Measurements from ENCODE around the gene IQCH.
"Not testable (repeated sequence)": the region's sequence is repeated elsewhere in the genome, so short reads cannot be mapped to it uniquely, and the experiment has no call there.

Gene IQCH

GRCh38 chr15:67436351-67437250 is 182.0 kb downstream of the IQCH start:
- not testable (repeated sequence) for H3K9ac ChIP-seq (ENCODE audit: low read depth, low read length); H3K9me3 ChIP-seq (ENCODE audit: control insufficient read depth, insufficient read depth, low read length); H3K4me3 ChIP-seq (ENCODE audit: low read depth, low read length); H3K36me3 ChIP-seq (ENCODE audit: control insufficient read depth, insufficient read depth, low read length); H3K4me1 ChIP-seq (ENCODE audit: control insufficient read depth, insufficient read depth, low read length); H3K27me3 ChIP-seq (ENCODE audit: control insufficient read depth, insufficient read depth, low read length)

GRCh38 chr15:67444100-67444499 is 189.5 kb downstream of the IQCH start:
- H3K4me1 ChIP-seq (ENCODE audit: control insufficient read depth, insufficient read depth, low read length), result no peaks in the 10 kb centered on the region
- H3K4me3 ChIP-seq (ENCODE audit: low read depth, low read length), result no peak overlapping the region
- no peaks in the 10 kb centered on the region for H3K9me3 ChIP-seq (ENCODE audit: control insufficient read depth, insufficient read depth, low read length)
- H3K27me3 ChIP-seq (ENCODE audit: control insufficient read depth, insufficient read depth, low read length), result no peaks in the 10 kb centered on the region
- no peak overlapping the region for H3K9ac ChIP-seq (ENCODE audit: low read depth, low read length)
- no peaks in the 10 kb centered on the region for H3K36me3 ChIP-seq (ENCODE audit: control insufficient read depth, insufficient read depth, low read length)

- H3K27me3 ChIP-seq (ENCODE audit: control insufficient read depth, insufficient read depth, low read length), result no peaks in the 10 kb centered on the region
- no peak overlapping the region for H3K9ac ChIP-seq (ENCODE audit: low read depth, low read length)
- H3K9me3 ChIP-seq (ENCODE audit: control insufficient read depth, insufficient read depth, low read length), result no peaks in the 10 kb centered on the region
- no peak overlapping the region for H3K4me3 ChIP-seq (ENCODE audit: low read depth, low read length)
- no peaks in the 10 kb centered on the region for H3K36me3 ChIP-seq (ENCODE audit: control insufficient read depth, insufficient read depth, low read length)
- H3K4me1 ChIP-seq (ENCODE audit: control insufficient read depth, insufficient read depth, low read length), result no peaks in the 10 kb centered on the region
Measured at GRCh38 chr15:67446449-67446848, 191.9 kb downstream of the IQCH start.

DNA sequence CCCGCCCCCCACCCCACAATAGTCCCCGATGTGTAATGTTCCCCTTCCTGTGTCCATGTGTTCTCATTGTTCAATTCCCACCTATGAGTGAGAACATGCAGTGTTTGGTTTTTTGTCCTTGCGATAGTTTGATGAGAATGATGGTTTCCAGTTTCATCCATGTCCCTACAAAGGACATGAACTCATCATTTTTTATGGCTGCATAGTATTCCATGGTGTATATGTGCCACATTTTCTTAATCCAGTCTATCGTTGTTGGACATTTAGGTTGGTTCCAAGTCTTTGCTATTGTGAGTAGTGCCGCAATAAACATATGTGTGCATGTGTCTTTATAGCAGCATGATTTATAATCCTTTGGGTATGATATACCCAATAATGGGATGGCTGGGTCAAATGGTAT is 193.8 kb downstream of the IQCH start:
- not testable (repeated sequence) for H3K36me3 ChIP-seq (ENCODE audit: control insufficient read depth, insufficient read depth, low read length); H3K27me3 ChIP-seq (ENCODE audit: control insufficient read depth, insufficient read depth, low read length); H3K4me1 ChIP-seq (ENCODE audit: control insufficient read depth, insufficient read depth, low read length); H3K9me3 ChIP-seq (ENCODE audit: control insufficient read depth, insufficient read depth, low read length); H3K4me3 ChIP-seq (ENCODE audit: low read depth, low read length); H3K9ac ChIP-seq (ENCODE audit: low read depth, low read length)

GRCh38 chr15:67453703-67454102 is 199.1 kb downstream of the IQCH start:
- H3K4me3 ChIP-seq (ENCODE audit: low read depth, low read length); H3K4me1 ChIP-seq (ENCODE audit: control insufficient read depth, insufficient read depth, low read length); H3K9ac ChIP-seq (ENCODE audit: low read depth, low read length); H3K9me3 ChIP-seq (ENCODE audit: control insufficient read depth, insufficient read depth, low read length); H3K27me3 ChIP-seq (ENCODE audit: control insufficient read depth, insufficient read depth, low read length); H3K36me3 ChIP-seq (ENCODE audit: control insufficient read depth, insufficient read depth, low read length): not testable (repeated sequence)

GRCh38 chr15:67456677-67457529 is 202.3 kb downstream of the IQCH start:
- no peaks in the 10 kb centered on the region for H3K36me3 ChIP-seq (ENCODE audit: control insufficient read depth, insufficient read depth, low read length)
- no peaks in the 10 kb centered on the region for H3K9me3 ChIP-seq (ENCODE audit: control insufficient read depth, insufficient read depth, low read length)
- no peaks in the 10 kb centered on the region for H3K27me3 ChIP-seq (ENCODE audit: control insufficient read depth, insufficient read depth, low read length)
- peaks cover 3% of the 10 kb centered on the region for H3K4me1 ChIP-seq (ENCODE audit: control insufficient read depth, insufficient read depth, low read length)
- no peak overlapping the region for H3K9ac ChIP-seq (ENCODE audit: low read depth, low read length)
- no peak overlapping the region for H3K4me3 ChIP-seq (ENCODE audit: low read depth, low read length)

GRCh38 chr15:67458331-67459029 is 203.9 kb downstream of the IQCH start:
- H3K27me3 ChIP-seq (ENCODE audit: control insufficient read depth, insufficient read depth, low read length), result no peaks in the 10 kb centered on the region
- no peaks in the 10 kb centered on the region for H3K9me3 ChIP-seq (ENCODE audit: control insufficient read depth, insufficient read depth, low read length)
- H3K9ac ChIP-seq (ENCODE audit: low read depth, low read length), result no peak overlapping the region
- H3K4me1 ChIP-seq (ENCODE audit: control insufficient read depth, insufficient read depth, low read length), result peaks cover 3% of the 10 kb centered on the region
- H3K36me3 ChIP-seq (ENCODE audit: control insufficient read depth, insufficient read depth, low read length), result no peaks in the 10 kb centered on the region
- no peak overlapping the region for H3K4me3 ChIP-seq (ENCODE audit: low read depth, low read length)

DNA sequence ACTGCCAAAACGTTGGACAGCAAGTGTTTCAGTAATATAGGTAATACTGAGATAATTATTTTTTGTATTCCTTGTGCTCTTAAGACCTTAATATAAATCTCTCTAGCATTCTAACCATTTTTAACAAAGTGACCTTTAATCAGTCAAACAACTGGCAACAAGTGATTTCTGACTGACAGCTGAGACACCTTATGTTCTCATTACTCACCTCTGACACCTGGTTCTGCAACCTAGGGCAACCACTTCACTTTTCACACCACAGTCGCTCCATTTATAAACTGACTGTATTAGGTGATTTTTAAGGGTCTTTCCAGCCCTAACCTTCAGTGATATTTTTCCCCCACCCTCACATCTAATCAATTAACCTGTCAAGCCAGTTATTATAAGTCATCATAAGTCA is 205.9 kb downstream of the IQCH start:
- Histone ChIP-seq H3K27me3 (ENCODE audit: control insufficient read depth, insufficient read depth, low read length) (no peaks in the 10 kb centered on the region), H3K4me1 (ENCODE audit: control insufficient read depth, insufficient read depth, low read length) (peaks cover 3% of the 10 kb centered on the region), H3K4me3 (ENCODE audit: low read depth, low read length) (no peak overlapping the region), H3K9me3 (ENCODE audit: control insufficient read depth, insufficient read depth, low read length) (no peaks in the 10 kb centered on the region), H3K9ac (ENCODE audit: low read depth, low read length) (no peak overlapping the region), H3K36me3 (ENCODE audit: control insufficient read depth, insufficient read depth, low read length) (no peaks in the 10 kb centered on the region)

DNA sequence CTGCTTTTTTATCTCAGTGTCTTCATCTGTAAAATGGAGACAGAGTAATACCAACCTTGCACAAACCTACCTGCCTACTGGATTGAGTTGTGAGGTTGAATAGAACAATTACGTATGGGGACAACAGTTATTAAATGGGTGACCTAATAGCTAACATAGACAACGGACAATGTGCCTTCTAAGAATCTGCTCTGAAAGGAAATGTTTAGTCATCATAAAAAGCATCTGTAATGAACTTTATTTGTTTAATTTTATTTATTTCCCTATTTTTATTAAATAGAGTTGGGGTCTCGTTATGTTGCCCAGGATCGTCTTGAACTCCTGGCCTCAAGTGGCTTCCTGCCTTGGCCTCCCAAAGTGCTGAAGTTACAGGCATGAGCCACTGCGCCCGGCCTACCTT is 207.1 kb downstream of the IQCH start:
- H3K36me3 ChIP-seq (ENCODE audit: control insufficient read depth, insufficient read depth, low read length), result no peaks in the 10 kb centered on the region
- H3K4me3 ChIP-seq (ENCODE audit: low read depth, low read length), result no peak overlapping the region
- no peaks in the 10 kb centered on the region for H3K9me3 ChIP-seq (ENCODE audit: control insufficient read depth, insufficient read depth, low read length)
- peaks cover 3% of the 10 kb centered on the region for H3K4me1 ChIP-seq (ENCODE audit: control insufficient read depth, insufficient read depth, low read length)
- no peak overlapping the region for H3K9ac ChIP-seq (ENCODE audit: low read depth, low read length)
- no peaks in the 10 kb centered on the region for H3K27me3 ChIP-seq (ENCODE audit: control insufficient read depth, insufficient read depth, low read length)

DNA sequence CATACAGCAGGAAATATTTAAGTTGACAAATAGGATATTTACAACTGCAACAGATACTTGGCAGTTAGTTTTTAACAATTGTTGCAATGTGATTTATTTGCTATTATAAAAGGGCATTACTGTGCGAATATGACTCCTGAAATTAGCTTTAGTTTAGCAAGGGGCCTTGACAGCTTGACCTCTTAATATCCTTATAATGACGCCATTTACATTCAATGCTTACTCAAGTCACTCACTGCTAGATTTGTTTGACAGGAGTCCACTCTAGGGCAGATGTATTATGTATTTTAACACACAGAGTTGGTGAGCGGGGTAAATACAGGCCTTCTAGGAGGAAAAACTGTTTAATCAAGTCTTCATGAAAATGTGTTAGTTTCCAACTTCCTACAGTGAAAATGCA is 208.3 kb downstream of the IQCH start:
- no peaks in the 10 kb centered on the region for H3K27me3 ChIP-seq (ENCODE audit: control insufficient read depth, insufficient read depth, low read length)
- no peak overlapping the region for H3K4me3 ChIP-seq (ENCODE audit: low read depth, low read length)
- H3K9ac ChIP-seq (ENCODE audit: low read depth, low read length), result no peak overlapping the region
- H3K4me1 ChIP-seq (ENCODE audit: control insufficient read depth, insufficient read depth, low read length), result peaks cover 3% of the 10 kb centered on the region
- H3K9me3 ChIP-seq (ENCODE audit: control insufficient read depth, insufficient read depth, low read length), result no peaks in the 10 kb centered on the region
- H3K36me3 ChIP-seq (ENCODE audit: control insufficient read depth, insufficient read depth, low read length), result no peaks in the 10 kb centered on the region

- Histone ChIP-seq H3K9ac (ENCODE audit: low read depth, low read length) (no peak overlapping the region), H3K4me3 (ENCODE audit: low read depth, low read length) (no peak overlapping the region)
Measured at GRCh38 chr15:67463488-67463887, 208.9 kb downstream of the IQCH start.

More at GRCh38 chr15:67463488-67463887, 208.9 kb downstream of the IQCH start:
- Histone ChIP-seq H3K9me3 (ENCODE audit: control insufficient read depth, insufficient read depth, low read length) (no peaks in the 10 kb centered on the region), H3K36me3 (ENCODE audit: control insufficient read depth, insufficient read depth, low read length) (no peaks in the 10 kb centered on the region), H3K4me1 (ENCODE audit: control insufficient read depth, insufficient read depth, low read length) (peaks cover 3% of the 10 kb centered on the region), H3K27me3 (ENCODE audit: control insufficient read depth, insufficient read depth, low read length) (no peaks in the 10 kb centered on the region)

All from iPS-15b (cell line).